Natural killer cell treated with Interleukin-12 subunit alpha and Interleukin-12 subunit beta and Interleukin-15 and Interleukin-18, amount 100 ng/mL, for 72 hours (primary cell): Measurements from ENCODE around the gene DNAJC18. TPM values are rescaled to one million over a fixed set of nuclear protein-coding genes. Genes with fewer than 3 reads are reported as not detected.

Source experiments
- ATAC-seq, 2 donors: fragments of 150-1000 bp; cut with Tn5 transposase in 1 of 2; sonication (Bioruptor Pico), chemical (Tn5 transposase) in 1 of 2; 2 replicates each; pipeline ENCODE4 v1.10.0; 2021
- DNase-seq: peaks from one replicate; pipeline ENCODE4 v3.0.0; 2022; ENCODE audit warnings: low spot score
- H3K27ac Mint-ChIP-seq, 2 donors: 1 replicate in 1 of 2; 2 replicates in 1 of 2; pipeline ENCODE4 v1.8.0; 2022; ENCODE audit warnings: mixed read lengths in 2 of 2, mild to moderate bottlenecking in 1 of 2, moderate library complexity in 1 of 2
- H3K27me3 Mint-ChIP-seq, 2 donors: 1 replicate in 1 of 2; 2 replicates in 1 of 2; pipeline ENCODE4 v1.8.0; 2022; ENCODE audit warnings: mixed read lengths in 2 of 2
- H3K36me3 Mint-ChIP-seq: one replicate; pipeline ENCODE4 v1.8.0; 2022; ENCODE audit warnings: mixed read lengths
- H3K4me1 Mint-ChIP-seq, 2 donors: 1 replicate in 1 of 2; 2 replicates in 1 of 2; pipeline ENCODE4 v1.8.0; 2022; ENCODE audit warnings: low read depth in 2 of 2, mixed read lengths in 2 of 2, mild to moderate bottlenecking in 1 of 2
- H3K4me3 Mint-ChIP-seq: one replicate; pipeline ENCODE4 v1.8.0; 2022; ENCODE audit warnings: mixed read lengths
- H3K9me3 Mint-ChIP-seq: 2 replicates; pipeline ENCODE4 v1.8.0; 2022; ENCODE audit warnings: mixed read lengths
- total RNA-seq, 2 donors: library from RNA; stranded (reverse); gene quantifications; one replicate each; pipeline ENCODE4 v1.2.3, GENCODE V29; 2022

Gene DNAJC18
- total RNA-seq, 2 donors from 2014 or later = 11.9 to 12.6 TPM

- Mint-ChIP-seq H3K27me3 (no peaks in the 10 kb centered on the region), H3K4me3 (no peak overlapping the region), H3K4me1 (peaks cover 0 to 2% of the 10 kb centered on the region in 2 donors), H3K9me3 (no peaks in the 10 kb centered on the region), H3K27ac (no peak overlapping the region), H3K36me3 (no peaks in the 10 kb centered on the region)
- no peak for ATAC-seq
- no peak for DNase-seq
These were observed 60.4 kb downstream of the DNAJC18 start for GRCh38 chr5:139378941-139379361.

DNA sequence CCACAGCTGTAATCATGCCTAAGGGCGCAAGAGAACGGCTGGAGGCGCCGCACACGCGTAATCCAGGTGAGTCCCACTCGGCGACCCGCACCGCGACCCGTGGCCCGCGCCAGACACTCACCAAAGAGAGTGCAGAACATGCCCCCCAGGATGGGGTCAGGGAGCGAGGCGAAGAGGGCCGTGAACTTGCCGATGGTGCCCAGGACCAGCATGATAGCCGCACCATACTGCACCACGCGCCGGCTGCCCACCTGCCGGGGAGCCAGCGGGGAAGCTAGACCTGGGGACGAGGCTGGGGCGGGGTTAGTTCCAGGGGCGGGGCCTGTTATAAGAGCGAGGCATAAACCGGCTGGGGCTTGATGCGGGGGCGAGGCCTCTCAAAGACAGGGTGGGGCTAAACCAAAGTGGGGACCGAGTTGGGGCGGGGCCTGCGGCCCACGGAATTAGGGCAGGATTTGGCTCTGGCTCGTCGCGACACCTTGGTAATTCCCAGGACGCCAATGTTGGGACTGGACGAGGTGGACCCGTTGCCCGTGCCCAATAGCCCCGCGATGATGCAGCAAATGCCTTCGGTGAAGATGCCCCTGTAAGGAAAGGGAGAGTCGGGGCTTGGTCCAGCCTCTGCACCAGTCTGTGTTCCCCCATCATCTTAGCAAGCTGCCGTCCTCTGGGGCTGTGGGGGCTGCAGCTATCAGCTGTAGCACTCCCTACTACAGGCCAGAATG, 61.1 kb downstream of the DNAJC18 start:
- Mint-ChIP-seq H3K4me1 (peaks cover 0 to under 1% of the 10 kb centered on the region in 2 donors), H3K27me3 (no peaks in the 10 kb centered on the region), H3K4me3 (no peak overlapping the region), H3K9me3 (no peaks in the 10 kb centered on the region), H3K36me3 (no peaks in the 10 kb centered on the region), H3K27ac (no peak overlapping the region)
- peak in 1 of 2 donors; percentile 3 for ATAC-seq
- DNase-seq = no peak

- Mint-ChIP-seq H3K27me3 (no peaks in the 10 kb centered on the region), H3K36me3 (peaks cover under 1% of the 10 kb centered on the region), H3K9me3 (no peaks in the 10 kb centered on the region), H3K4me3 (no peak overlapping the region), H3K4me1 (peaks cover 0 to 1% of the 10 kb centered on the region in 2 donors), H3K27ac (no peak overlapping the region)
- DNase-seq (no peak), ATAC-seq (no peak)
These were observed 62.1 kb downstream of the DNAJC18 start for GRCh38 chr5:139377226-139377625.

DNA sequence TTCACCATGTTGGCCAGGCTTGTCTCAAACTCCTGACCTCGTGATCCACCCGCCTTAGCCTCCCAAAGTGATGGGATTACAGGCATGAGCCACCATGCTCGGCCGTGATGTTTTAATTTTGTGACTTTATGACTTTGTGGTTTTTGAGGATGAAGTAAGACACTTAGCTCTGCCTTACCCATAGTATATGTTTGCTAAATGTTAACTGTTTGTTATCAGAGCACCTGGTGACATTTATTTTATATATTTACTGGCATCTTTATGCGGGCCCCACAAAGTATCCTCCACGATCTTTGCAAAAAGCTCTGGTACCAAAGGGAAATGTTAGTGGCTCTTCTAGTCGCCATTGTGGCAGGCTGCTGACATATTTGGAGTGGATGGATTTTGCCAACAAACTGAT, 63.0 kb downstream of the DNAJC18 start:
- H3K36me3 Mint-ChIP-seq = peaks cover 5% of the 10 kb centered on the region
- H3K9me3 Mint-ChIP-seq = no peaks in the 10 kb centered on the region
- H3K4me3 Mint-ChIP-seq = no peak overlapping the region
- H3K27me3 Mint-ChIP-seq = no peaks in the 10 kb centered on the region
- ATAC-seq (no peak), DNase-seq (no peak)
- H3K4me1 Mint-ChIP-seq = peaks cover 5 to 6% of the 10 kb centered on the region in 2 donors
- H3K27ac Mint-ChIP-seq = no peak overlapping the region

DNA sequence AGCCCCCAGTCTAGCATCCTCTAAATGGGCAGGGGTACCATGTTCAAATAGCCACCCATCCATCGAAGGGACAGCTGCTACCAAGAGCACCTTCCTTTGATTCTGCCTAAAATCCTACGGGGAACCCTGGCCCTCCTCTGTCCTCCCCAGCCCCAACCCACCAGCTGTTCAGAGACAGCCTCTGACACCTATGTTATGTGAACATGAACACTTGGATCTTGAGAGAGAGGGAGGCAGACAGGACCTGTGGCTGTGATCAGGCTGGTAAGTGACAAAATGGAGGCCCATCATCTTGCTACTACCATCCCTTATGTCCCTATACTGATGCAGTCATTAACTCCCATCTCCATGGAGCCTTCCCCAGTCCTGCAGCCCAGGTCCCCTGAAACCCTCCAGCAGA, 64.4 kb downstream of the DNAJC18 start:
- ATAC-seq (no peak), DNase-seq (no peak)
- Mint-ChIP-seq H3K4me3 (no peak overlapping the region), H3K36me3 (peaks cover 5% of the 10 kb centered on the region), H3K27ac (no peak overlapping the region), H3K9me3 (no peaks in the 10 kb centered on the region), H3K4me1 (peaks cover 5 to 6% of the 10 kb centered on the region in 2 donors), H3K27me3 (no peaks in the 10 kb centered on the region)

DNA sequence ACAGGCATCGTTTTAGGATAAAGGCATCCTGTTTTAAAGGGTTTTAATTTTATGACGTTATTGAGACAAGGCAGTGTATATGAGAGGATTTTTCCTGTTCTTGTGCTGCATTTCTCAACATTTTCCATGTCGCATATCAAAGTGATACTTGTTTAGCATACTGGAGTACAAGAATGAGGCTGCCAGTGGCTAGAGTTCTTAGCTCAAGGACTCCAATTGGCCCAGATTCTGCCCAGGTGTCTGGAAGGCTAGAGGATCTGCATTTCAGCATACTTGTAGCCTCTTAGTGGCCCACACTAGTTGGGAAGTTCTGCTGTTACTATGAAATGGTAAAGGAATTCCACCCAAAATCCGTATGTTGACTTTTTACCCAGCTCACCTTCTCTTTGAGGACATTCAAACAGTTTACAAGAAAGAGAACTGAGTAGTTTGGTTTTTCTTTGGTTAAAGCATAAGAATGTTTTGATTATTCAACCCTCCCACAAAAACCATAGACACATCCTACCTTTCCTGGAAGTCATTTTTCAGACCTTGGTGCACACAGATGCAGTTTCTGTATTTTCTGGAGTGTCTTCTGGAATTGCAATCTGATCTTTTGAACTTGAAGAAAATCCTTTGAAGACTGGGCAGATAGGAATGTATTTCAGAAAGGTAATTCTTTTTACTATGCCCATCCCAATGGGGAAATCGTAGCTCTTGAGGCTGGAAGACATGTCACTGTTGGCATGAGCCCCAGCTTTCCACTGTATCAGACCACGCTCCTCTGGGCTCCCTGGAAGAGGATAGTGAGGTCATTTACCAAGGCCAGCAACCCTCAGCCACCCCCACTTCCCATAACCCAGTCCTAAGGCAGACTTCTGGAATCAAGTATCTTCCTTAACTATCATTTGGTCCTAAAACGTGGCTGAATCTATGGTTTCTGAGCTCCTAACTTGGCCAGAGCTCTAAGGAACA, 67.6 kb downstream of the DNAJC18 start:
- Mint-ChIP-seq H3K4me1 (peaks cover 5 to 6% of the 10 kb centered on the region in 2 donors), H3K27ac (peak overlapping the region; percentile 21 to 56), H3K36me3 (peaks cover 9% of the 10 kb centered on the region), H3K27me3 (no peaks in the 10 kb centered on the region), H3K4me3 (no peak overlapping the region), H3K9me3 (no peaks in the 10 kb centered on the region)
- ATAC-seq (no peak), DNase-seq (no peak)

- Mint-ChIP-seq H3K36me3 (peaks cover 13% of the 10 kb centered on the region), H3K4me1 (peaks cover 5 to 7% of the 10 kb centered on the region in 2 donors), H3K4me3 (no peak overlapping the region), H3K27ac (no peak overlapping the region), H3K27me3 (no peaks in the 10 kb centered on the region), H3K9me3 (no peaks in the 10 kb centered on the region)
- DNase-seq (no peak), ATAC-seq (no peak)
These were observed 70.1 kb downstream of the DNAJC18 start for GRCh38 chr5:139369181-139369580.

DNA sequence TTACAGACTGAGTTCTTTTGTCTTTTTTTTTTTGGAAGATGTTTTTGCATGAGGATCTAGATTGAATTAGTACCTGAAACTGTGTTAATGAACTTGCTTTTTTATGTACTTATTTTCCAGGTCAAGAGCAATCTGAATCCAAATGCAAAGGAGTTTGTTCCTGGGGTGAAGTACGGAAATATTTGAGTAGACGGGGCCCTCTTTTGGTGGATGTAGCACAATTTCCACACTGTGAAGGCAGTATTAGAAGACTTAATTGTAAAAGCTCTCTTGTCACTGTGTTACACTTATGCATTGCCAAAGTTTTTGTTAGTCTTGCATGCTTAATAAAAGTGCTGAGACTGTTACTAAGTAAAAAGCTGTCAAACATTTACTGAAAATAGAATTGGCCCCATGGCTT, 70.7 kb downstream of the DNAJC18 start:
- Mint-ChIP-seq H3K36me3 (peaks cover 19% of the 10 kb centered on the region), H3K27ac (no peak overlapping the region), H3K9me3 (no peaks in the 10 kb centered on the region), H3K27me3 (no peaks in the 10 kb centered on the region), H3K4me1 (peaks cover 6 to 13% of the 10 kb centered on the region in 2 donors), H3K4me3 (no peak overlapping the region)
- no peak for ATAC-seq
- DNase-seq = no peak

GRCh38 chr5:139364466-139364865, 74.9 kb downstream of the DNAJC18 start:
- DNase-seq (no peak), ATAC-seq (no peak)
- peaks cover 14% of the 10 kb centered on the region for H3K36me3 Mint-ChIP-seq
- H3K9me3 Mint-ChIP-seq = no peaks in the 10 kb centered on the region
- no peak overlapping the region for H3K4me3 Mint-ChIP-seq
- no peaks in the 10 kb centered on the region for H3K27me3 Mint-ChIP-seq
- peak overlapping the region; percentile 11 to 33 for H3K27ac Mint-ChIP-seq
- peaks cover 14% of the 10 kb centered on the region in 2 donors for H3K4me1 Mint-ChIP-seq

GRCh38 chr5:139363937-139364336, 75.4 kb downstream of the DNAJC18 start:
- Mint-ChIP-seq H3K27ac (peak overlapping the region; percentile 11 to 33), H3K27me3 (no peaks in the 10 kb centered on the region), H3K36me3 (peaks cover 14% of the 10 kb centered on the region), H3K4me1 (peaks cover 14 to 16% of the 10 kb centered on the region in 2 donors), H3K9me3 (no peaks in the 10 kb centered on the region), H3K4me3 (no peak overlapping the region)
- DNase-seq = no peak
- ATAC-seq = no peak

- ATAC-seq (no peak), DNase-seq (no peak)
- Mint-ChIP-seq H3K4me3 (no peak overlapping the region), H3K9me3 (no peaks in the 10 kb centered on the region), H3K36me3 (peaks cover 10% of the 10 kb centered on the region), H3K27me3 (no peaks in the 10 kb centered on the region), H3K4me1 (peaks cover 27 to 29% of the 10 kb centered on the region in 2 donors), H3K27ac (no peak overlapping the region)
These were observed 77.4 kb downstream of the DNAJC18 start for GRCh38 chr5:139361835-139362429.

GRCh38 chr5:139360384-139360783, 78.9 kb downstream of the DNAJC18 start:
- ATAC-seq = no peak
- H3K9me3 Mint-ChIP-seq = no peaks in the 10 kb centered on the region

More at GRCh38 chr5:139360384-139360783, 78.9 kb downstream of the DNAJC18 start:
- peak overlapping the region in 1 of 2 donors; percentile 66 for H3K27ac Mint-ChIP-seq
- no peak overlapping the region for H3K4me3 Mint-ChIP-seq
- H3K27me3 Mint-ChIP-seq = no peaks in the 10 kb centered on the region
- peaks cover 27 to 29% of the 10 kb centered on the region in 2 donors for H3K4me1 Mint-ChIP-seq
- peaks cover 10% of the 10 kb centered on the region for H3K36me3 Mint-ChIP-seq
- DNase-seq = no peak
